ENCODE measurements around the gene TEPSIN. TPM values are rescaled to one million over a fixed set of nuclear protein-coding genes. Genes with fewer than 3 reads are reported as not detected.

The TEPSIN gene
- total and polyA plus RNA-seq, 7 donors: 10.9 to 22.1 (median 12.5) TPM

DNA sequence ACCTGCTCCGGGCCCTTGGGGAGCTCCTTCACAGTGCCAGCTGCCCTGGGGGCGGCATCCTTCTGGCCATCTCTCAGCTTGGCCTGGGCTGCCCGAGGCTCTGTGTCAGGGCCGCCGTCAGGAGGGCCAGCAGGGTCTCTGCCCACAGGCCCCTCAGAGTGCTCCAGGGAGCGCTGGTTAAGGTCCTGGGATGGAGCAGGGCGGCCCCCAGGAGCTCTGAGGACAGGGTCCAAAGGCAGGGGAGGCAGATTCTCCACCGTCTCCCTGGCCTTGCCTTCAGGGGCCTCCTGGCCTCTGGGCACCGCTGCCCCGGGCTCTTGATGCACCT lies 7.5 kb upstream of the TEPSIN start:
- DNase-seq (peak; percentile 15 to 46), ATAC-seq (peak in 1 of 4 donors; percentile 4)
- no peaks in the 10 kb centered on the region for H3K9me3 ChIP-seq
- 65 to 86% (median 86%) methylated on average over 9 to 10 of the region's 10 CpGs for WGBS, 3 donors
- intact Hi-C loops (cut with DNase I): loop anchor here in 1 of 2 donors (10.0 kb wide), 1 partner anchor 222 kb away; no protein-coding TSS in a partner anchor
- no peaks in the 10 kb centered on the region for H3K27me3 ChIP-seq (ENCODE audit: insufficient read depth in 3 of 3, low read length in 2 of 3)
- H3K36me3 ChIP-seq (ENCODE audit: insufficient read depth in 1 of 2, low read depth in 1 of 2): peaks cover 0 to 22% of the 10 kb centered on the region in 2 donors
- H3K4me1 ChIP-seq: no peaks in the 10 kb centered on the region
- TF ChIP-seq, protein P1, sequence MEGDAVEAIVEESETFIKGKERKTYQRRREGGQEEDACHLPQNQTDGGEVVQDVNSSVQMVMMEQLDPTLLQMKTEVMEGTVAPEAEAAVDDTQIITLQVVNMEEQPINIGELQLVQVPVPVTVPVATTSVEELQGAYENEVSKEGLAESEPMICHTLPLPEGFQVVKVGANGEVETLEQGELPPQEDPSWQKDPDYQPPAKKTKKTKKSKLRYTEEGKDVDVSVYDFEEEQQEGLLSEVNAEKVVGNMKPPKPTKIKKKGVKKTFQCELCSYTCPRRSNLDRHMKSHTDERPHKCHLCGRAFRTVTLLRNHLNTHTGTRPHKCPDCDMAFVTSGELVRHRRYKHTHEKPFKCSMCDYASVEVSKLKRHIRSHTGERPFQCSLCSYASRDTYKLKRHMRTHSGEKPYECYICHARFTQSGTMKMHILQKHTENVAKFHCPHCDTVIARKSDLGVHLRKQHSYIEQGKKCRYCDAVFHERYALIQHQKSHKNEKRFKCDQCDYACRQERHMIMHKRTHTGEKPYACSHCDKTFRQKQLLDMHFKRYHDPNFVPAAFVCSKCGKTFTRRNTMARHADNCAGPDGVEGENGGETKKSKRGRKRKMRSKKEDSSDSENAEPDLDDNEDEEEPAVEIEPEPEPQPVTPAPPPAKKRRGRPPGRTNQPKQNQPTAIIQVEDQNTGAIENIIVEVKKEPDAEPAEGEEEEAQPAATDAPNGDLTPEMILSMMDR (IDR thresholded peaks at IDR 0.05): no peak
- H3K27ac ChIP-seq: no peak overlapping the region
- no peak overlapping the region for H3K4me3 ChIP-seq

DNA sequence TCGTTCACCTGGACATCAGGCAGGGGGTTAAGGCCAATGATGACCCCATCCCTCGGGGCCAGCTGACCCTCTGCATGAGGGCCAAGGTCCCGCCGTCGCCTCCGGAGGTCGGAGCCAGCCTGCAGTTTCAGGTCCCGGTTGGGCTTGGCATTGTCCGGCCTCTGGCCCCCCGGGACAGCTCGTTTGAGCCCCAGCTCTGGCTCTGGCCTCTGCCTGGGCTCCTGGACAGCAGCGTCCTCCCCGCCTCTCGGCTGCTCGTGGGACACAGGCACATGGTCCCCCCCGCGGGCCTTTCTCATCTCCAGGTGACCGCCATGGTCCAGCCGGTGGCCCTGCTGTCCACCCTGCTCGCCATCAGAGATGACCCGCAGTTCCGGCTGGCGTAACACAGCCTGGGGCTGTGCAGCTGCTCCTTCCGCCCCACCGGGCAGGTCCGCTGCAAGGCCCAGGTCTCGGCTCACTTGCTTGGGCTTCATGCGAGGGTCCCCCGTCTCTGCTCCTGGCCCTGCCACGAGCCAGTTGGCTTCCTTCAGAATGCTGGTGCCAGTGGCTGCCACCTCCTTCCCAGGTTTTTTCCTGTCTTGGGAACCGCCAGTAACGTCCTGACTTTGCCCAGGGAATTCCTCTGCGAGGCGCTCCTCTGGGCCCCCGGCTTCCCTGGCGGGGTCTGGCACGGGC lies 6.9 kb upstream of the TEPSIN start:
- peaks cover under 1% of the 10 kb centered on the region for H3K4me1 ChIP-seq
- H3K27ac ChIP-seq: no peak overlapping the region
- H3K27me3 ChIP-seq (ENCODE audit: insufficient read depth in 3 of 3, low read length in 2 of 3): no peaks in the 10 kb centered on the region
- H3K36me3 ChIP-seq (ENCODE audit: insufficient read depth in 1 of 2, low read depth in 1 of 2): peaks cover 0 to 22% of the 10 kb centered on the region in 2 donors
- ATAC-seq (no peak), DNase-seq (peak; percentile 19 to 50)
- intact Hi-C loops (cut with DNase I): loop anchor here in 1 of 2 donors (10.0 kb wide), 1 partner anchor 221 kb away; no protein-coding TSS in a partner anchor
- H3K9me3 ChIP-seq: no peaks in the 10 kb centered on the region
- TF ChIP-seq, protein P1 (IDR thresholded peaks at IDR 0.05): no peak
- no peak overlapping the region for H3K4me3 ChIP-seq
- WGBS, 3 donors: 59 to 67% (median 67%) methylated on average over 35 to 37 of the region's 37 CpGs

DNA sequence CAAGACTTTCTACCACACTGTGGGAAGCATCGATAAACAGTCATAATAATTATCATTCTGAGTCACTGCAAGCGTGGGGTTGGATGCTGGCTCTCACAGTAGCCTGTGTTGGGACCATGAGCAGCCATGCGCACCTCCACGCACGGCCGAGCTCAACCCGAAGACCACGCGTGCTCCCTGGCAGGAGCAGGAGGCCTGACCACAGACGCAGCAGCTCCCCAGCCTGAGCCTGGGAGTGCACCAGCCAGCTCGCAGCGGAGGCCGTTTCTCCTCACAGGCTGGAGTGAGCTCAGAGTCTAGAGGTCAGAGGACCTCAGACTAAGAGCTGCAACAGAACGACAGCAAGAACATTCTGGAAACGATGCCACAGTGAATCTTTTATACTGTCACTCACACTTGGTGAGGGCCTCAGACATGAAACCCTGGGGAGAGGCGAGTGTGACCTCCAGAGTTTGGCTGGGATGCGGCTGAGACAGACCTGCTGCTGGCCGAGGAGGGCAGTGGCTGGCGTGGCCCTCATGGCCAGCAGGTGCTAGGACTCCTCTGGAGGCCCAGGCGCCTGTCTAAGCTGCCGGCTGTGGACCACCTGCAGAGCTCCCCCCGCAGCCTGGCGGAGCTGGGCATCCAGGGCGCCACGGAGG lies 6.3 kb upstream of the TEPSIN start:
- intact Hi-C loops (cut with DNase I): loop anchor here in 1 of 2 donors (10.0 kb wide), 1 partner anchor 220 kb away; no protein-coding TSS in a partner anchor
- TF ChIP-seq, protein P1 (IDR thresholded peaks at IDR 0.05): no peak
- Histone ChIP-seq H3K27ac (no peak overlapping the region), H3K27me3 (ENCODE audit: insufficient read depth in 3 of 3, low read length in 2 of 3) (no peaks in the 10 kb centered on the region), H3K9me3 (no peaks in the 10 kb centered on the region), H3K4me1 (peaks cover 7% of the 10 kb centered on the region), H3K4me3 (no peak overlapping the region), H3K36me3 (ENCODE audit: insufficient read depth in 1 of 2, low read depth in 1 of 2) (peaks cover 0 to 17% of the 10 kb centered on the region in 2 donors)
- 69 to 77% (median 74%) methylated on average over 25 of the region's 25 CpGs for WGBS, 3 donors
- ATAC-seq (no peak), DNase-seq (peak; percentile 10 to 35)

DNA sequence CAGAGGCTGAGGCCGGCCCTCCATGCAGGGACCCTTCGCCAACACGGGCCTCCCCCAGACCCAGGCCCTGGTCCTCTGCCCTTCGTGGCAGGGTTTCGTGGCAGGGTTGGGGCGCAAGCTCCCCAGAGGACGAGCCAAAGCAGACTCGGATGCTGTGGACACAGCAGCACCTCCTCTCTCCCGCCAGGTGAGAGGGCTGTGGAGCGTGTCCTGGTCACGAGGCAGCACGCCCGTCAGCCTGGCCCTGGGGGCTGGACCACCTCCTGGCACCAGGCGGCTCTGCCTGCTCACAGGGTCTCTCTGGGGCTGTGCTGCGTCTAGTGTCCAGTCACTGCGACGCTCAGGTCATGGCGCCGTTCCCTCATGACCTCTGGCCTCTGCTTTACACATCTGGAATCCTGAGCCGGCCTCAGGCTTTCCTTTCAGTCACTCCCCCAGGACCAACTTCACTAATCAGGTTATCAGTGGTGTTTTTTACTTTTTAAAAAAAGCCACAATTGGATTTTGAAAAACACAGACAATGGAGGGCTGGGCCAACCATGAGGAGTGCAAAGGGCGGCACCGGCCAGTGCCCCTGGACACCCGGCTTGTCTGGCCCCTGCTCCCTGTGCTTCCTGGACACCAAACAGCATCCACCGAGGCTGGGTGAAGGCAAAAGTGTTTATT lies 5.6 kb upstream of the TEPSIN start:
- Histone ChIP-seq H3K27me3 (ENCODE audit: insufficient read depth in 3 of 3, low read length in 2 of 3) (no peaks in the 10 kb centered on the region), H3K4me3 (no peak overlapping the region), H3K9me3 (no peaks in the 10 kb centered on the region), H3K36me3 (ENCODE audit: insufficient read depth in 1 of 2, low read depth in 1 of 2) (peaks cover 0 to 10% of the 10 kb centered on the region in 2 donors), H3K27ac (no peak overlapping the region), H3K4me1 (peaks cover 10% of the 10 kb centered on the region)
- intact Hi-C loops (cut with DNase I): loop anchor here in 1 of 2 donors (10.0 kb wide), 1 partner anchor 220 kb away; no protein-coding TSS in a partner anchor
- 60 to 76% (median 70%) methylated on average over 23 to 24 of the region's 24 CpGs for WGBS, 3 donors
- peak; percentile 7 to 49 for DNase-seq
- TF ChIP-seq, protein P1 (IDR thresholded peaks at IDR 0.05): no peak
- no peak for ATAC-seq

All from psoas muscle (tissue), 8 donors.